HEK293T (cell line): ENCODE data around the gene CBL.

ENCODE experiments used
- CTCF ChIA-PET: fragments of 350-600 bp; formaldehyde crosslinking; extraction: SDS; loops from one replicate; lab custom pipeline; 2021; ENCODE audit warnings: antibody characterized with exemption, inconsistent platforms; lab: Yijun Ruan, JAX
- POLR2A ChIA-PET: fragments of 350-600 bp; formaldehyde crosslinking; extraction: SDS; loops from one replicate; lab custom pipeline; 2020; ENCODE audit warnings: antibody characterized with exemption, inconsistent platforms; lab: Yijun Ruan, JAX
- DNase-seq: peaks from one replicate; pipeline ENCODE4 v3.0.0; 2012; ENCODE audit warnings: mixed read lengths; ENCODE audit errors: extremely low spot score
- ARNT ChIP-seq: fragments of 450-650 bp; IDR thresholded peaks from 2 replicates; pipeline ENCODE4 v1.6.1; 2017; ENCODE audit warnings: mild to moderate bottlenecking
- BHLHE40 ChIP-seq: fragments of 450-650 bp; IDR thresholded peaks from 2 replicates; pipeline ENCODE4 v1.6.1; 2016; ENCODE audit warnings: mild to moderate bottlenecking, moderate library complexity, borderline replicate concordance
- CTBP1 ChIP-seq: fragments of 450-650 bp; IDR thresholded peaks from 2 replicates; pipeline ENCODE4 v1.6.1; 2016; ENCODE audit warnings: borderline replicate concordance
- ELF4 ChIP-seq: fragments of 450-650 bp; IDR thresholded peaks from 2 replicates; pipeline ENCODE4 v1.6.1; 2017; ENCODE audit warnings: antibody characterized with exemption
- FOXA1 ChIP-seq: fragments of 450-650 bp; IDR thresholded peaks from 2 replicates; pipeline ENCODE4 v1.6.1; 2016; ENCODE audit warnings: mild to moderate bottlenecking
- FOXK2 ChIP-seq: fragments of 450-650 bp; IDR thresholded peaks from 2 replicates; pipeline ENCODE4 v1.6.1; 2016; ENCODE audit warnings: mild to moderate bottlenecking
- FOXM1 ChIP-seq: fragments of 450-650 bp; IDR thresholded peaks from 2 replicates; pipeline ENCODE4 v1.6.1; 2017; ENCODE audit warnings: mild to moderate bottlenecking, borderline replicate concordance
- HDGF ChIP-seq: fragments of 450-650 bp; IDR thresholded peaks from 2 replicates; pipeline ENCODE4 v1.6.1; 2017; ENCODE audit warnings: antibody characterized with exemption, borderline replicate concordance
- L3MBTL2 ChIP-seq: fragments of 450-650 bp; conservative IDR thresholded peaks from 2 replicates; pipeline ENCODE4 v1.6.1; 2016; ENCODE audit warnings: mild to moderate bottlenecking
- LEF1 ChIP-seq: fragments of 450-650 bp; IDR thresholded peaks from 2 replicates; pipeline ENCODE4 v1.6.1; 2017; ENCODE audit warnings: mild to moderate bottlenecking, borderline replicate concordance
- NFRKB ChIP-seq: fragments of 450-650 bp; IDR thresholded peaks from 2 replicates; pipeline ENCODE4 v1.6.1; 2016; ENCODE audit warnings: mild to moderate bottlenecking, moderate library complexity
- SP1 ChIP-seq: fragments of 450-650 bp; IDR thresholded peaks from 2 replicates; pipeline ENCODE4 v1.6.1; 2017
- SUZ12 ChIP-seq: fragments of 450-650 bp; IDR thresholded peaks from 2 replicates; pipeline ENCODE4 v1.6.1; 2016; ENCODE audit warnings: mild to moderate bottlenecking
- TARDBP ChIP-seq: fragments of 450-650 bp; IDR thresholded peaks from 2 replicates; pipeline ENCODE4 v1.6.1; 2016
- ZNF384 ChIP-seq: fragments of 450-650 bp; IDR thresholded peaks from 2 replicates; pipeline ENCODE4 v1.6.1; 2016
- TF ChIP-seq, protein P1 (sequence below): fragments of 450-650 bp; IDR thresholded peaks from 2 replicates; pipeline ENCODE4 v1.6.1; 2016

Gene CBL

DNA sequence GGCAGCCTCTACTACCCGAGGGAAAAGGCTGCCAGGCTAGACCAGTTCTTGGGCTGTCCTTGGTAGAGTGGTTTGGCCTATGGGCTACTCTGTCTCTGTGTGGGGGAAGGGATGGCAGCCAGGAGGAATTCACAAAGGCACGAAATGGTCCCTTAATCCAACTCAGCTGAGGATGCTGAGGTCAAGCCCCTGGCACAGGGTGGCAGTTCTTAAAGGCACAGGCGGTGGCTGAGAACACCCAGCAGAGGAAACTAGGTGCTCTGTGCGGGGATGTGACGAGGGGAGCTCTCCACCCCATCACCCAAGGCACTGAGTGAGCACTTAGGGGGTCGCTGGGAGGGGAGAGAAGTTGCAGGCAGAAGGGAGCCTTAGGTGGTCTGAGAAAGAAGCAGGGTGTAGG is 140.5 kb downstream of the CBL start, which contains the start of gene MFRP:
Gene MFRP, minus strand, starts transcription at position 101 of the 400 bp plus-strand sequence. CDS start 192 bp downstream, outside the sequence.
- POLR2A ChIA-PET: no interaction called here
- TF ChIP-seq SP1: no peak
- no peak for TF ChIP-seq NFRKB
- TF ChIP-seq L3MBTL2: no peak
- TF ChIP-seq TARDBP: no peak
- no peak for TF ChIP-seq HDGF
- TF ChIP-seq, protein P1, sequence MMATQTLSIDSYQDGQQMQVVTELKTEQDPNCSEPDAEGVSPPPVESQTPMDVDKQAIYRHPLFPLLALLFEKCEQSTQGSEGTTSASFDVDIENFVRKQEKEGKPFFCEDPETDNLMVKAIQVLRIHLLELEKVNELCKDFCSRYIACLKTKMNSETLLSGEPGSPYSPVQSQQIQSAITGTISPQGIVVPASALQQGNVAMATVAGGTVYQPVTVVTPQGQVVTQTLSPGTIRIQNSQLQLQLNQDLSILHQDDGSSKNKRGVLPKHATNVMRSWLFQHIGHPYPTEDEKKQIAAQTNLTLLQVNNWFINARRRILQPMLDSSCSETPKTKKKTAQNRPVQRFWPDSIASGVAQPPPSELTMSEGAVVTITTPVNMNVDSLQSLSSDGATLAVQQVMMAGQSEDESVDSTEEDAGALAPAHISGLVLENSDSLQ: no peak
- TF ChIP-seq ELF4: no peak
- TF ChIP-seq FOXK2: no peak
- no peak for TF ChIP-seq FOXA1
- TF ChIP-seq CTBP1: no peak
- TF ChIP-seq LEF1: no peak
- no peak for TF ChIP-seq ZNF384
- no peak for TF ChIP-seq FOXM1
- no peak for TF ChIP-seq SUZ12
- TF ChIP-seq ARNT: no peak
- CTCF ChIA-PET: no interaction called here
- no peak for DNase-seq

DNA sequence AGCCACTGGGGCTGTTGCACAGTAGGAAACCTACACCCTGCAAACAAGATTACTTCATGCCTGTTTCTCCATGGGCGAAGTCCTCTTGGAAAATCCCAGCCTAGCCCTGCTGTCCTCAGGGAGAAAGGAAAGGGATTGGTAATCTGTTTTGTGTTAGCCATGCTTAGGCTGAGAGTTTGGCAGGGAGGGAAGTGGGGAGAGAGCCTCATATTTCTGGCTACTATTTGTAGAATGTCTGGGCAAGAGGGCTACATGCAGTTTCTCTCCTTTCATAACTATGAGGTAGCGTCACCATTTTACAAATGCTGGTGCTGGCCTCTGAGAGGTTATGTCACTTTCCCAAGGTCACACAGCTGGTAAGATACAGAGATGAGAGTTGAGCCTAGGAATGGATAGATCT is 141.1 kb downstream of the CBL start:
- POLR2A ChIA-PET: no interaction called here
- TF ChIP-seq ARNT (no peak), TARDBP (no peak), SUZ12 (no peak), BHLHE40 (no peak), FOXM1 (no peak), HDGF (no peak), SP1 (no peak), ELF4 (no peak)
- TF ChIP-seq, protein P1: no peak
- CTCF ChIA-PET: interaction anchor here (0.8 to 0.9 kb wide), 2 partner anchors 9 to 35 kb away, joined by 3 read pairs; no protein-coding TSS in a partner anchor
- no peak for DNase-seq

DNA sequence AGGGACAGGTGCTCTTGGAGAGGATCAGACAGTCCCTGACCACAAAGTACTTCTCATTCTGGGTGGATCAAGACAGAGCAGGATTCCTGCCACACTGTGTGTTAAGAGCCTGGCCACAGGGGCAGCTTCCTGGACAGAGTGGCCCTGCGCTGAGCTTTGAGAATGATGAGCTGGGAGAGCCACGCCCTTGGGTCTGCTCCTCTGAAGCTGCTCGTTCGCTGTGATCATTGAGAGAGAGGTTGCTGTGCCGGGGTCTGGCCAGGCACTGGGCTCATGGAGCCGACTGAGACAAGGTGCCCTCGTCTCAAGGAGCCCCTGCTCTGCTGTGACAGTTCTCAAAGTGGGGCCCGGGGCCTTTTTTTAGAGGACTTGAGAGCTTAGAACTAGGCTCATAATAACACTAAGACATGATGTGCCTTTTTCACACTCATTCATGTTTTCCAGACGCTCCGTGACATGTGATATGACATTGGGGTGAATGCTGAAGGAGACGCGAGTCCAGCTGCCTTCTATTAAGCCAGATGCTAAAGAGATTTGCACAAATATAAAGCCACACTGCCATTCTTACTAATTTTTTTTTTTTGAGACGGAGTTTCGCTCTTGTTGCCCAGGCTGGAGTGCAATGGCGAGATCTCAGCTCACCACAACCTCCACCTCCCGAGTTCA is 141.9 kb downstream of the CBL start:
- no peak for TF ChIP-seq SP1
- no peak for TF ChIP-seq NFRKB
- TF ChIP-seq CTBP1: no peak
- TF ChIP-seq ARNT: no peak
- DNase-seq: no peak
- ChIA-PET POLR2A (no interaction called here), CTCF (interaction anchor here (0.8 to 1.5 kb wide), 3 partner anchors 8 to 34 kb away, joined by 3 to 5 read pairs (median 3); no protein-coding TSS in a partner anchor)

DNA sequence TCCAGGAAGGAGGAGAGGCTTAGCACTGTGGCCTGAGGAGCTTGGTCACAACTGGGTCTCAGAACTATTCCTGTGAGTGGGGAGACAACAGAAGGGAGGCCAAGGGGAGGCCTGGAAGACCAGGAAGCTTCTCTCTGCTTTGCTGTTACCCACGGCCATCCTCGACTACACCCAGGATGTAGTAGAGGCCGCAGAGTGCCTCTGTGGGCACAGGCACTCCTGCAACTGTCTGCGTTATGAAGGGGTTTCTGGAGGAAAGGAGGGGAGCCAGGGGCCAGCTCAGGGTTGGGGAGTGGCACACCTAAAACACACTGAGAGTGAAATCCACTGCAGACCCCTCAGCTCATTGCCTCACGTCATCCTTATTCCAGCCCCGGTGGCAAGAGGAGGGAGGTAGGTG is 144.2 kb downstream of the CBL start:
- no peak for DNase-seq
- POLR2A ChIA-PET: interaction anchor here (0.7 to 1.3 kb wide), 2 partner anchors 13 to 16 kb away, joined by 3 to 4 read pairs; no protein-coding TSS in a partner anchor

DNA sequence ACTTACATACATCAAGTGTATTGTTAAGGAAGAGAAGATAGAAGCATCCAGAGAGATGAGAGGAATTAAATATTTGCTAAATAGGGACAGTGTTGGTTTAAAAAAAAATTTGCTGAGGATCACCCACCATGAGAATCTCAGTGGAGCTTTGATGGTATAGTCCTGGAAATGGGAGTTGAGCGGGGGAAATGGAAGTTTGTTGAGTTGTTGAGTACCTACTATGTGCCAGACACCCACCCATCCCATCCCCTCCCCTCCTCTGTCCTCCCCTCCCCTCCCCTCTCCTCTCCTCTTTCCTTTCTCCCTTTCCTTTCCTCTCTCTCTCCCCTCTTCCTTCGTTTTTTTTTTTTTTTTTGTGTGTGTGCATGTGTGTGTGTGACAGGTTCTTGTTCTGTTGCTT is 145.1 kb downstream of the CBL start:
- ChIA-PET POLR2A (interaction anchor here (1.3 kb wide), 1 partner anchor 14 kb away, joined by 3 read pairs; no protein-coding TSS in a partner anchor), CTCF (interaction anchor here (0.6 to 1.0 kb wide), 2 partner anchors 11 to 27 kb away, joined by 3 to 4 read pairs; no protein-coding TSS in a partner anchor)
- no peak for DNase-seq
- TF ChIP-seq FOXM1: no peak
- no peak for TF ChIP-seq LEF1
- TF ChIP-seq SUZ12: no peak
- TF ChIP-seq SP1: no peak
- TF ChIP-seq, protein P1: no peak

More for the DNA sequence above, 144.2 kb downstream of the CBL start:
- no peak for TF ChIP-seq LEF1
- TF ChIP-seq, protein P1: no peak
- no peak for TF ChIP-seq SP1
- TF ChIP-seq FOXK2: no peak
- TF ChIP-seq TARDBP: no peak
- no peak for TF ChIP-seq ZNF384
- no peak for TF ChIP-seq ARNT
- no peak for TF ChIP-seq ELF4
- TF ChIP-seq SUZ12: no peak
- no peak for TF ChIP-seq FOXA1
- no peak for TF ChIP-seq FOXM1
- no peak for TF ChIP-seq NFRKB
- TF ChIP-seq BHLHE40: no peak
- TF ChIP-seq L3MBTL2: no peak
- no peak for TF ChIP-seq CTBP1
- no peak for TF ChIP-seq HDGF
- CTCF ChIA-PET: interaction anchor here (0.6 to 1.0 kb wide), 2 partner anchors 10 to 26 kb away, joined by 3 to 4 read pairs; no protein-coding TSS in a partner anchor

DNA sequence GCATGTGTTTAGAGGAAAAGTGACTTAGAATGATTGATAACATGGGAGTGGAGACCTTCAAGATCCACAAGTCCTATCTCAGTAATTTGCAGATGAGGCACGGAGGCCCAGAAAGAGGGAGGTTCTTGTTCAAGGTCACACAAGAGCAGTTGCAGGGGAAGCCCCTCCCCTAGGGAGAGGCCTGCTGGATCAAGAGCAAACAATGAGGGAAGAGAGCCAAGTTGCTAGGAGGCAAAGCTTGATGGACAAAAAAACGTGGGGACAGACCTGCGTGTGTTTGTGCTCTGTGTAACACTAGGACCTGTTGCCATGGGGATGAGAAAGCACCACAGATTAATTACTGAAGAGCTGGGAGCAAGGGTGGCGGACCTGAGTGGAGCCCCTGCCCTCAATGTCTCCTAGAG is 146.7 kb downstream of the CBL start:
- DNase-seq: no peak
- CTCF ChIA-PET: interaction anchor here (1.5 to 1.7 kb wide), 2 partner anchors 13 to 15 kb away, joined by 5 read pairs; no protein-coding TSS in a partner anchor
- TF ChIP-seq ELF4 (no peak), LEF1 (no peak), CTBP1 (no peak), SUZ12 (no peak), FOXA1 (no peak), NFRKB (no peak), TARDBP (no peak), L3MBTL2 (no peak), SP1 (no peak), ZNF384 (no peak), ARNT (no peak), HDGF (no peak), FOXK2 (no peak), FOXM1 (no peak)
- TF ChIP-seq, protein P1: no peak
- POLR2A ChIA-PET: no interaction called here
